Muscle layer of duodenum (tissue), 2 donors: ENCODE data around the gene MRPL24.
A peak's percentile ranks its signal among the peaks of the same experiment; 100 is the strongest.

ENCODE experiments used
- H3K27ac ChIP-seq: one replicate; pipeline ENCODE4 v1.7.0; 2013; ENCODE audit warnings: mild to moderate bottlenecking, low read length
- H3K27me3 ChIP-seq: one replicate; pipeline ENCODE4 v1.7.0; 2013; ENCODE audit warnings: low read depth, mild to moderate bottlenecking, control low read depth, low read length
- H3K36me3 ChIP-seq, 2 donors: one replicate each; pipeline ENCODE4 v1.7.0; 2013; ENCODE audit warnings: low read length in 2 of 2, control low read depth in 1 of 2, mild to moderate bottlenecking in 1 of 2; ENCODE audit not compliant: insufficient read depth in 2 of 2, control insufficient read depth in 1 of 2
- H3K4me1 ChIP-seq, 2 donors: one replicate each; pipeline ENCODE4 v1.7.0; 2013; ENCODE audit warnings: low read length in 2 of 2, mild to moderate bottlenecking in 2 of 2, control low read depth in 1 of 2, moderate library complexity in 1 of 2; ENCODE audit not compliant: insufficient read depth in 2 of 2, control insufficient read depth in 1 of 2
- H3K4me3 ChIP-seq, 2 donors: one replicate each; pipeline ENCODE4 v1.7.0; 2013; ENCODE audit warnings: low read length in 2 of 2, low read depth in 1 of 2, mild to moderate bottlenecking in 1 of 2
- H3K9me3 ChIP-seq, 2 donors: one replicate each; pipeline ENCODE4 v1.7.0; 2013; ENCODE audit warnings: low read length in 2 of 2, control low read depth in 1 of 2, mild to moderate bottlenecking in 1 of 2; ENCODE audit not compliant: control insufficient read depth in 1 of 2
- donor health status: healthy.

MRPL24 gene

DNA sequence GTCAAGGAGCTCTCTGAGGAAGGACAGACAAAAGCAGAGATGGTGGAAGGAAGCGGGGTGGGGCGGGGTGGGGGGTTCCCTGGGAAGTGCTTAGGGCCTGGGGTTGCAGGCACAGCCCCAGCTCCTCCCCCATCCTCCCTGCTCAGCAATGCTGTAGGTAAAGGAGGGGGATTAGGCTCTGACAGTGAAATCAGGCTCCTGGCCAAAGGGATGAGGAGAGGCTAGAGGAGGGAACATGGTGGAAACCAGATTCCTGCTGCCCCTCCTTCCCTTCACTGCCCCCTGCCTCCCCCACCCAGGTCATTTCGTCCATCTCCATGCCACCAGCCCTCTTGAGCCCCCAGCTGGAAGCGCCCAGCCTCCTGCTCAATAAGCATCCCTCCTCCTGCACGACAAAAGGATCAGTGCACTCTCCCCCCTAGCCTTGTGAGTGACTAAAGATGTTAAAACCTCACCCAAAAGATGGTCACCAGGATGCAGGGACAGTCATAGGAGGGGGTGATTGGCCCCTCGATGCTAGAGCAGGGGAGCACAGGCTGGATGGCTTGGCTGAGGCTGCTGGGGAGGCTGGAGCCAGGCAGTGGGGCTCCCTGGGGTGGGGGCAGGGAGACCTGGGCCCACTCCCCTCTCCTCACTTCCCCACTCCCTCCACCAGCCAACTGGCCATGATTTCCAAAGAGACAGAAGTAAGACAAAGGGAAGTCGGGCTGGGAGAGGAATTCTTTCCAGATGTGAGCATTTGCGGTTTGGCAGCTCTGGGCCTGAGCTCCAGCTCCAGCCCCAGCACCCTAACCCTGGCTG is 33.3 kb downstream of the MRPL24 start:
- Histone ChIP-seq H3K9me3 (no peaks in the 10 kb centered on the region), H3K36me3 (no peaks in the 10 kb centered on the region), H3K27ac (no peak overlapping the region), H3K4me3 (no peak overlapping the region), H3K27me3 (peaks cover 22% of the 10 kb centered on the region), H3K4me1 (peaks cover 10 to 84% of the 10 kb centered on the region in 2 donors)

DNA sequence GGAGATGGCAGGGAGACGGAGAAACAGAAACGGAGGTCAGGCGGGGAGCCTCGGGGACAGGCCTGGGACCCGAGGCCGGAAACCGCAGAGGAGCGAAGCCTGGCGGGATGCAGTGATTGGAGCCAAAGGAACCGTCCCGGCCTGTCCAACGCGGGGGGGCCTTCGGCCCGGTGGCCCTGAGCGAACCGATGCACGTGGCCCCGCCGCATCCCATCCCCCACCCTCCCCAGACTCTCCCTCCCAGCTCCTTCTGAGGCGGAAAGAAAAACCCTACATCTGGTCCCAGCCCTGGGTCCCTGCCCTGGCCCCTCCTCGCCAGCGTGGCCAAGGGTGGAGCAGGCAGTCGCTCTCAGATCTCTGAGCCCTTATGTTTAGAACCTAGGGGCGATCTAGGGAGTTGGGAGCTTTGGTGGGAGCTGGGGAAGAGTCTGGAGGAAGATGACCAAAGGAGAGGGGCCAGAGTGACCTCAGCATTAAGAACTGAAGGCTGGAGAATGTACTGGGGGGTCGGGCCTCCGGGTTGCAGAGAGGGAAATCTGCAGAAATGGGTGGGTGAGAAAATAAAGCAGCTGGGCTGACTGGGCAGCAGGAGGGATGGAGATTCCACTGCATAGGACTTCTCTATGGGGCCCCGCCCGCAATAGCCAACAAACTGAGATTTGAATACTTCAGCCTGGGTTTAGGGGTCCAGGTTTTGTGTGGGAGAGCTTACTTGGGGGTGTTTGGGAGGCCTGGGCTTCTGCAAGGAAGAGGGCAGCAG is 34.1 kb downstream of the MRPL24 start:
- peaks cover 22% of the 10 kb centered on the region for H3K27me3 ChIP-seq
- peaks cover 10 to 77% of the 10 kb centered on the region in 2 donors for H3K4me1 ChIP-seq
- peak overlapping the region; percentile 16 to 62 for H3K4me3 ChIP-seq
- H3K36me3 ChIP-seq, result no peaks in the 10 kb centered on the region
- no peaks in the 10 kb centered on the region for H3K9me3 ChIP-seq
- H3K27ac ChIP-seq, result no peak overlapping the region

DNA sequence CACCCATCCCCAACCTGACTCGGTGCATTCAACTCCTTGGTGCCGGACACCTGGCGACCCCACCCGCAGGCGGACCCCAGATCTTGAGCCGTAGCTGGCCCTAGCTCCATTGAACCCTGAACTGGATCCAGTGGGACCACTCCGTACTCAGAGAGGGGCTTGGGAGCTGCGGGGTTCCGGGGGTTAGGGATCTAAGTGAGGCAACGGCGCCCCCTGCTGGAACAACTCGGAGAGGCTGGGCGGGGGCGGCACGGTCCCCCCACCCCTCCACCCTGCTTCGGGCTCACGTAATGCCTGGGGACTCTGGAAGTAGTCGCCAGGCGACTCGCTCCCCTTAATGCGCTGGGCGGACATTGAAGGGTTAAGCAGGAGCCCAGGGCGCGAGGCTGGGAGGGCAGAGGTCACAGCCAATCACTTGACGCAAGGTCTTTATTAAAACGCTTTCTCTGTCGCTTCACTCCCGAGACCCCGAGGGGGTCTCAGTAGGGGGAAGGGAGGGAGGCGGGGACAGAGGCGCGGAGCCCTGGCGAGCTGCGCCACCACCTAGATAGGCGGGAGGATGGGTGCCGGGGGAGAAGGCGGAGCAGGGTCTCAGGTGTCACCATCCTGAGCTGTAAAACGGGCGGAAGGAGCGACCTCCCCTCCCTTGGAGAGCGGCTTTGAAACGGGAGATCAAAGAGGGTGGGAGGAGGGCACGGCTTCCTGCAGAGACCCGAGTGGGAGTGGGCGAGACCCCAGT is 34.8 kb downstream of the MRPL24 start:
- Histone ChIP-seq H3K27me3 (peaks cover 22% of the 10 kb centered on the region), H3K4me3 (peak overlapping the region; percentile 42 to 62), H3K36me3 (no peaks in the 10 kb centered on the region), H3K9me3 (no peaks in the 10 kb centered on the region), H3K27ac (no peak overlapping the region), H3K4me1 (peaks cover 10 to 69% of the 10 kb centered on the region in 2 donors)

DNA sequence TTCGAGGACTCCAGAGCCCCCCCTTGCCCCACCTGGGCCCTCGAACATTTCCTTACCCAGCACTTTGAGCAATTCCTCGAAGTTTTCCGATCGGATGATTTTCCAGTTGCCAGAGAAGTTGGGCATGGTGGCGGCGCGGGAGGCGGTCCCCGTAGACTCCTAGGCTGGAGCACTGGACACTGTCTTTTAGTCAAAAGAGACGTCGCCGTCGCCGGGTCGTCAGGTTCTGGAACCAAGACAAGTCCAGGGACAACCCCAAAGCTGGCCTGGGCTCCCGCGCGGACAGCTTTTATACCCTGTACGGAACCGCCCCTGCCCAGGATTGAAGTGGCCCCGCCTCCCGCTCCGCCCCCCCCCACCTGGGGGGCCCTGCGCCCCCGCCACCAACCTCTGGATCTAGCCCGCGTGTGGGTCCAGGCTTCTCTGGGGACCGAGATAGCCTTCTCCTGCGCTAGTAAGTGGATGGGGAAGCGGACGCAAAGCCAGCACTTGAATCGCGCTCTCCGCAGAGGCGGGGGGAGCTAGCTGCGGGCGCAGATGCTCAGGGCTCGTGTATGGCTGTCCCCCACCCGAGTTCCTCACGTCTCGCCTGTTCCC is 35.5 kb downstream of the MRPL24 start, which contains the start of gene CRABP2:
CRABP2 (minus strand) TSS at position 263 of the 597 bp plus-strand sequence; CDS start at position 126, 137 bp downstream.
- H3K36me3 ChIP-seq, result peaks cover 0 to 4% of the 10 kb centered on the region in 2 donors
- H3K27me3 ChIP-seq, result peaks cover 22% of the 10 kb centered on the region
- H3K4me1 ChIP-seq, result peaks cover 10 to 64% of the 10 kb centered on the region in 2 donors
- no peaks in the 10 kb centered on the region for H3K9me3 ChIP-seq
- H3K27ac ChIP-seq, result no peak within 1 kb of the TSS
- peak within 1 kb of the TSS; percentile 42 to 62 for H3K4me3 ChIP-seq

DNA sequence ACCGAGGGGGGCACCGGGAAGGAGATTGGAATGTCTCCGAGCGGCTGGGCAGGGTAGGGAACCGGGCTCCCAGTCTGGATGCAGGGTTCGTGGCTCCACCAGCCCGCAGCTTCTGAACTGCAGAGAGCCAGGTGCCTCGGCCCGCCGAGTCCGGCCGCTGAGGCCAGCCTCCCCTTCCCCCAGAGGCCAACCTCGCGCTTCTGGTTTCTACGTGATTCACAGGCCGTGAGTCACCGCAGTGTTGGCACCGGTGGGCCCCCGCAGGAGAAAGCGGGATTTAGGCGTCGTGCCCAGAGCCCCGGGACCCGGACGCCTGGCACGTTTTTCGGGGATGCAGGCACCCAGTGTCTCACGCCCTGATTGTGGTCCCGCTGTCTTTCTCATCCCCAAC is 36.0 kb downstream of the MRPL24 start:
- Histone ChIP-seq H3K27me3 (peaks cover 22% of the 10 kb centered on the region), H3K27ac (no peak overlapping the region), H3K36me3 (peaks cover 0 to 5% of the 10 kb centered on the region in 2 donors), H3K9me3 (no peaks in the 10 kb centered on the region), H3K4me3 (peak overlapping the region; percentile 42 to 62), H3K4me1 (peaks cover 7 to 59% of the 10 kb centered on the region in 2 donors)

- Histone ChIP-seq H3K4me3 (peak overlapping the region in 1 of 2 donors; percentile 62), H3K27me3 (peaks cover 22% of the 10 kb centered on the region), H3K27ac (no peak overlapping the region), H3K9me3 (no peaks in the 10 kb centered on the region), H3K36me3 (peaks cover 0 to 5% of the 10 kb centered on the region in 2 donors), H3K4me1 (peaks cover under 1 to 52% of the 10 kb centered on the region in 2 donors)
These were observed 36.6 kb downstream of the MRPL24 start for GRCh38 chr1:156704166-156704711.

- Histone ChIP-seq H3K27ac (no peak overlapping the region), H3K36me3 (peaks cover 0 to 5% of the 10 kb centered on the region in 2 donors), H3K27me3 (peaks cover 22% of the 10 kb centered on the region), H3K9me3 (no peaks in the 10 kb centered on the region), H3K4me3 (no peak overlapping the region), H3K4me1 (peaks cover 0 to 50% of the 10 kb centered on the region in 2 donors)
These were observed 37.1 kb downstream of the MRPL24 start for GRCh38 chr1:156703741-156704140.

DNA sequence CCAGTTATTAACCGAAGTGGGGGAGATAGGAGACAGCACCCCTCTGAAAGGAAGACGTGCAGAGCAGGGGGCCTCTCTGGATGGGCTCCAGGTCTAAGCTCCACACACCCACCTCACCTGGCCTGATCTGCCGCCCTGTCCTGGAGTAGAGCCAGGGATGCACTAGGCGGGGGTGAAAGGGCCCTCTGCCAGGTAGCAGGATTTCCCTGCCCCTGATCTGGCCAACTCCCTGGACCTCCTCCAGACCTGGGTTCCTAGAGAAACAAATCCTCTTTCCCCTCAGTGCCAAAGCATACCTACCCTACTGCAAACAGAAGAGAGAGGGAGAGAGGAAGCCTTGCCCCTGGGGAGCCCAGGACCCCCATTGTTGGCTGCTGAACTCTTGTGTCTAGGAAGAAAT is 37.6 kb downstream of the MRPL24 start:
- peaks cover 0 to 49% of the 10 kb centered on the region in 2 donors for H3K4me1 ChIP-seq
- H3K36me3 ChIP-seq, result peaks cover 0 to 5% of the 10 kb centered on the region in 2 donors
- H3K4me3 ChIP-seq, result no peak overlapping the region
- H3K27me3 ChIP-seq, result peaks cover 22% of the 10 kb centered on the region
- H3K9me3 ChIP-seq, result no peaks in the 10 kb centered on the region
- H3K27ac ChIP-seq, result no peak overlapping the region

- no peak overlapping the region for H3K27ac ChIP-seq
- H3K27me3 ChIP-seq, result peaks cover 22% of the 10 kb centered on the region
- no peak overlapping the region for H3K4me3 ChIP-seq
- peaks cover 0 to 26% of the 10 kb centered on the region in 2 donors for H3K4me1 ChIP-seq
- peaks cover 0 to 5% of the 10 kb centered on the region in 2 donors for H3K36me3 ChIP-seq
- H3K9me3 ChIP-seq, result no peaks in the 10 kb centered on the region
These were observed 40.0 kb downstream of the MRPL24 start for GRCh38 chr1:156700736-156701531.

- no peaks in the 10 kb centered on the region for H3K9me3 ChIP-seq
- H3K36me3 ChIP-seq, result peaks cover 0 to 5% of the 10 kb centered on the region in 2 donors
- H3K27ac ChIP-seq, result no peak overlapping the region
- H3K4me1 ChIP-seq, result peaks cover 0 to 7% of the 10 kb centered on the region in 2 donors
- H3K4me3 ChIP-seq, result no peak overlapping the region
- H3K27me3 ChIP-seq, result peaks cover 10% of the 10 kb centered on the region
These were observed 41.9 kb downstream of the MRPL24 start for GRCh38 chr1:156698995-156699394.
